Endometrial microvascular endothelial cells (primary cell): ENCODE results near the gene KDM4B. TPM values are rescaled to one million over a fixed set of nuclear protein-coding genes. Genes with fewer than 3 reads are reported as not detected.
"Not testable (repeated sequence)": the region's sequence is repeated elsewhere in the genome, so short reads cannot be mapped to it uniquely, and the experiment has no call there.

Source experiments
- in situ Hi-C: cut with HindIII; loops from 2 replicates; pipeline ENCODE4 v1.10.0; 2017; ENCODE audit warnings: low sequenced_read_pairs, low pct_unique_long_range_greater_than_20kb; ENCODE audit errors: inconsistent ontology term
- total RNA-seq: library from RNA; depleted of rRNA; stranded (reverse); fragments of >200 nt; gene quantifications from one replicate; pipeline ENCODE4 v1.2.3, GENCODE V29; 2015; ENCODE audit errors: inconsistent ontology term

The KDM4B gene
- total RNA-seq, 1 donor from 2014 or later = 12.5 TPM

DNA sequence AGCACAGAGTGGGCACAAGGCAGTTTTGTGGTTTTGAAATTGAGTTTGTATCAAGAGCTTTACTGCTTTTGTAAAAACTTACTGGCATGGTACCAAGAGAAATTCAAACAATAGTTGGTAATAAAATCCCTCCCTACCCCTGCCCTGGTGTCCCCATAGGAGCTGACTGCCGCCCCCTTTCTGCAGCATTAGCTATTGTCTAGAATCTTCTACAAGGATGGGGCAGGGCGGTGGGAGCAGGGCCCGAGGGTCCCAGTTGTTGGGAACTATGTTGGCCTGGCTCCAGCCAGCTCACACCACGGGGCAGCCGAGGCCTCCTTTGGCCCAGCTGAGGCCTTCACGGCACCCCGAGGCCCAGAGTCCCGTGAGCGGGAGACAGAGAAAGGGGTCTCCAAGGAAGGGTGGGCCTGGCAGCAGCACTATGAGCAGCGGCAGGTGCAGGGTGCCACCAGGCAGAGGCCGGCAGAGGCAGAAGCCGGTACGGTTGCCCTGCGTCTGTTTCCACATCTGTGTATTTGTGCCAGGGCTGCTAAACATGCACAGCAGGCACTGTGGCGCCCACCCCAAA is 57.9 kb downstream of the KDM4B start:
- in situ Hi-C loops = no loop called here

DNA sequence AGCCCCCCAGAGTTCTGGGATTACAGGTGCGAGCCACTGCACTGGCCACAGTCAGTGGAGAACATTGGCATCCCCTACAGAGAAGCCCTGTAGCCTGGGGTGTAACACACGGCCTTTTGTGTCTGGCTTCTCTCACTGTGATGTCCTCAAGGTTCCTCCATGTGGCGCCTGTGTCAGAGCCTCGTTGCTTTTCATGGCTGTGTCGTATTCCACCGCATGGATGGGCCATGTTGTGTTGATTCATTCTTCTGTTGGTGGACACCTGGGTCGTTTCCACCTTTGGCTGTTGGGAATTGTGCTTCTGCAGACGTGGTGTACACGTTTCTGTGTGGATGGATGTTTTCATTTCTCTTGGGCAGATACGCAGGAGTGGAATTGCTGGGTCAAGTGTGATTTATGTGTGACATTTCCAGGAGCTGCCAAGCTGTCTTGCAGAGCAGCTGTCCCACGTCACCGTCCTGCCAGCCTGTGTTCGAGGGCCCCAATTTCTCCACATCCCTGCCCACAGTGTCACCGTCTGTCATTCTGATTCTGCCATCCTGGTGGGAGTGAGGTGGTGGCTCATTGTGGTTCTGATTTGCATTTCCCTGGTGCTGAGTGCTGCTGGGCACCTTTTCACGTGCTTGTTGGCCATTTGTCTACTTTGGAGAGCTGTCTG is 59.4 kb downstream of the KDM4B start:
- in situ Hi-C loops = no loop called here

DNA sequence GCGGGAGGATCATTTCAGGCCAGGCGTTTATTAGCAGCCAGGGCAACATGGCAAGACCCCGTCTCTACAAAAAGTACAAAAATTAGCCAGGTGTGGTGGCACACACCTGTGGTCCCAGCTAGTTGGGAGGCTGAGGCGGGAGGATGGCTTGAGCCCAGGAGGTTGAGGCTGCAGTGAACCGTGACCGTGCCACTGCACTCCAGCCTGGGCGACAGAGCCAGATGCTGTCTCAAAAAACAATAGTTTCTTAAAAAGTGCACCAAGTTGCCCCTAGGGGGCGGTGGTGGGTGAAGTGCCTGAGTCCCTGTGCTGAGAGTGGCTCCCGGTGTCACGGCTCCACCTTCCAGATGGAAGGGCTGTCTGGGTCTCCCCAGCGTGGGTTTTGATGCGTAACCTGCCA is 60.7 kb downstream of the KDM4B start:
- in situ Hi-C loops = not testable (repeated sequence)

DNA sequence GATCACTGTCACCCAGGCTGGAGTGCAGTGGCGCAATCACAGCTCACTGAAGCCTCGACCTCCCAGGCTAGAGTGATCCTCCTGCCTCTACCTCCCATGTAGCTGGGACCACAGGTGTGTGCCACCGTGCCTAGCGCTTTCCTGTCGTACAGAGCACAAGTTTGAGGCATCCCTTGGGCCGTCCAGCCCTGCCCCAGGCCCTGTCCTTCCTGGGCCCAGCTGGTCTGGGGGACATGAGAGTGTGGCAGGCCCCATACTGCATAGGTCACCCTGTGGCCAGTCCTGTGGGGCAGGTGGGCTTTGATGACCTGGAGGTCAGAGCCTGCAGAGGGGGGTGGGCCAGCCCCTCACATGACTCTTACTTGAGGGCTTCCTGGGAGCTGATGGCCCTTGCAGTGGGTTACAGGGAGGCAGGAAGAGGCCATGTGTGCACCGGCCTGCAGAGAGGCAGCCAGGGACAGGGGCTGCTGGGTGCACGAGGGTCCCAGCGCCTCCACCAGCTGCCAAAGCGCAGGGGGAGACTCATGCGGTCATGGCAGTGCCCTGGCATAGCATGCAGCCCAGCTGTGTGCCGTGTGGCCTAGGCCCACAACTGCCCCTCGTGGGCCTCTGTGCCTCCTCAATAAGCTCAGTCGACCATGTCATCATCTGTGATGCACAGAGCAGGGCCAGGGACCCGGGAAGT is 61.4 kb downstream of the KDM4B start:
- in situ Hi-C loops = no loop called here

- in situ Hi-C loops = no loop called here
Observed at GRCh38 chr19:5030822-5031221, 61.9 kb downstream of the KDM4B start.

DNA sequence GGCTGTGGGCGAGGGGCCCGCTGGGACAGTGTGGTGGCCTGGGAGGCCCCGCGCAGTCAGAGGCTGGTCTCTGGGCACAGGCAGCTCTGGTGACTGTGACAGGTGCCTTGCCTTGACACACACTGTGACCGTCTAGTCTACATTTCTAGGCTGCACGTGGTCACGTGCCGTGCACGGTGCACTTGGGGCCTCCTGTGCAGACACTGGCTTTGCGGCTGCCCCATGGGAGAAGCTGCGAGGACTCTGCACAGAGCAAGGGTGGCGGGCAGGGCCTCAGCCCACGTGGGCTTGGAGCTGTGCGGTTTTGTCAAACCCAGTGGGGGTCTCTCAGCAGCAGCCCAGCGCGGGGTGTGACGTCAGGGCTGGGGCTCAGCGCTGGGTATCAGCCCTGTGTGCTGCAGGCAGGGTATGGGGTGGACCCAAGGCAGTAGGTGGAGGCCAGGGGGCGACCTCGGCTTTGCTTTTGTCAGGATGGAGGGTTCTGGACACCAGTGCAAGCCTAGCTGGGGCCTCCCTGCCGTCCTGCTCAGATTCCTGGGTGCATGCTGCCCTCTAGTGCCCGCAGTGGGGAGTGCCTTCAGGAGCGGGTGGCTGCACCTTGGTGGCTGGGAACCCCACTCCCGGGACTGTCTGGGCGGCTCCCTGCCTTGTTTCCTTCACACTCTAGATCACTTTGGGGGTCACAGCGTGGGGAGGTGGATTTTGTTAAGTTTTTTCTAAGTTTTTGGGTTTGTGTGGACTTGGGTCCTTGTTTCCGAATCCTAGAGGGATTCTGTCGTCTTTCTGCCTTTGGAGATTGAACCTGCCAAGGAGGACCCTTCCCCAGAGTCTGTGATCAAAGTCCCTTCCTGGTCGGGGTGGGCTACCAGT is 62.6 kb downstream of the KDM4B start:
- in situ Hi-C loops = no loop called here

GRCh38 chr19:5032101-5032967 is 63.4 kb downstream of the KDM4B start:
- in situ Hi-C loops = no loop called here

- in situ Hi-C loops = no loop called here
Observed at GRCh38 chr19:5035105-5035761, 66.3 kb downstream of the KDM4B start.

- in situ Hi-C loops = no loop called here
Observed at GRCh38 chr19:5035793-5036697, 67.1 kb downstream of the KDM4B start.

- in situ Hi-C loops = no loop called here
Observed at GRCh38 chr19:5036698-5037563, 68.0 kb downstream of the KDM4B start.

DNA sequence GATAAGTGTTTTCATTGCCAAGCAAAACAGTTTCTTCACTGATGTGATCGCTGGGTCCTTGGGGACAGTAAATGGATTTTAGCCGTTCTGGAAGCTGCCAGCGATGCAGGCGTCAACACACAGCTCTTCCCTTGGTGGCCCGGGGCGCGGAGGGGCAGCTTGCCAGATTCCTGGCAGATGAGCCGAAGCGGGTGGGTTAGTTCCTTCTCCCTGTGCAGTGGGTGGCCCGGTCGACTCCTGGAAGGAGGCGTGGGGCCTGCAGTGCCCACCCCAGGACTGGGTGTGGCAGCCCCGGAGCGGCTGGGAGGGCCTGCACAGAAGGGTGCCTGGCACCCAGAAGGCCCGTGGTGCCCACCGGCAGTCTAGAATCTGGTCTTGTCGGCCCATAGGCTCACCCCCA is 69.0 kb downstream of the KDM4B start:
- in situ Hi-C loops = no loop called here

- in situ Hi-C loops = no loop called here
Observed at GRCh38 chr19:5038631-5039271, 69.8 kb downstream of the KDM4B start.

- in situ Hi-C loops = loop anchor here (10.0 kb wide), 1 partner anchor 95 kb away; no protein-coding TSS in a partner anchor
Observed at GRCh38 chr19:5039642-5040543, 71.0 kb downstream of the KDM4B start.

- in situ Hi-C loops = loop anchor here (10.0 kb wide), 1 partner anchor 94 kb away; no protein-coding TSS in a partner anchor
Observed at GRCh38 chr19:5040544-5041167, 71.7 kb downstream of the KDM4B start.
